ENCODE results near the gene CENATAC. TPM values are rescaled to one million over a fixed set of nuclear protein-coding genes. Genes with fewer than 3 reads are reported as not detected.
A peak's percentile ranks its signal among the peaks of the same experiment; 100 is the strongest.
"Not testable (repeated sequence)": the region's sequence is repeated elsewhere in the genome, so short reads cannot be mapped to it uniquely, and the experiment has no call there.

CENATAC gene
- 10 to 100 TPM in 8 of 10 donors, 1 to 10 TPM in 2; 7.1 to 28.2 (median 12.0) TPM for polyA plus RNA-seq (ENCODE audit: insufficient read length in 10 of 10)
- long read RNA-seq, donor 1: 0 reads
- long read RNA-seq, donor 2, partial matches to known transcripts: 6,286 of 6,551 reads
- long read RNA-seq, donor 2, other reads (novel, unspliced or antisense): 265 of 6,551 reads
- long read RNA-seq, donor 3: 0 reads
- long read RNA-seq, donor 4, partial matches to known transcripts: 5,584 of 5,808 reads
- long read RNA-seq, donor 4, other reads (novel, unspliced or antisense): 224 of 5,808 reads
- long read RNA-seq, donor 5, partial matches to known transcripts: 8,373 of 8,714 reads
- long read RNA-seq, donor 5, other reads (novel, unspliced or antisense): 340 of 8,714 reads
- long read RNA-seq, donor 6, partial matches to known transcripts: 7,308 of 7,695 reads
- long read RNA-seq, donor 6, other reads (novel, unspliced or antisense): 386 of 7,695 reads
- long read RNA-seq, donor 7, partial matches to known transcripts: 6 of 7 reads
- long read RNA-seq, donor 7, other reads (novel, unspliced or antisense): 0 of 7 reads
- long read RNA-seq, donor 8, partial matches to known transcripts: 3,990 of 4,145 reads
- long read RNA-seq, donor 8, other reads (novel, unspliced or antisense): 155 of 4,145 reads
- long read RNA-seq, donor 9: 0 reads

- DNase-seq: peak; percentile 89 to 97 (median 93)
These were observed at the start of gene CENATAC for GRCh38 chr11:118997627-118998387. Gene CENATAC, plus strand, starts transcription at chr11:118998138. Its CDS starts 60 bp downstream, at chr11:118998198.

GRCh38 chr11:118953265-118953664, 44.7 kb upstream of the CENATAC start:
- no peak for DNase-seq

- DNase-seq: not testable (repeated sequence)
These were observed 44.0 kb upstream of the CENATAC start for GRCh38 chr11:118953976-118954375.

GRCh38 chr11:118956094-118956846, 41.7 kb upstream of the CENATAC start, which contains the start of gene UPK2:
Gene UPK2, plus strand, starts transcription at chr11:118956298. Its CDS starts 53 bp downstream, at chr11:118956351.
- peak; percentile 63 to 88 (median 81) for DNase-seq

- no peak for DNase-seq
These were observed 41.0 kb upstream of the CENATAC start for GRCh38 chr11:118956847-118957469.

- no peak for DNase-seq
These were observed 40.4 kb upstream of the CENATAC start for GRCh38 chr11:118957549-118957948.

- DNase-seq: no peak
These were observed 40.0 kb upstream of the CENATAC start for GRCh38 chr11:118957968-118958367.

GRCh38 chr11:118958577-118958976, 39.4 kb upstream of the CENATAC start:
- no peak for DNase-seq

GRCh38 chr11:118961189-118961588, 36.7 kb upstream of the CENATAC start:
- no peak for DNase-seq

GRCh38 chr11:118961591-118961990, 36.3 kb upstream of the CENATAC start:
- no peak for DNase-seq

- DNase-seq: not testable (repeated sequence)
These were observed 28.4 kb upstream of the CENATAC start for GRCh38 chr11:118969508-118969907.

GRCh38 chr11:118971646-118972045, 26.3 kb upstream of the CENATAC start, which contains the start of gene FOXR1:
Gene FOXR1, plus strand, starts transcription at chr11:118971761. Its CDS starts 171 bp downstream, at chr11:118971932.
- DNase-seq: no peak

GRCh38 chr11:118973985-118974384, 24.0 kb upstream of the CENATAC start:
- no peak for DNase-seq

- DNase-seq: no peak
These were observed 21.9 kb upstream of the CENATAC start for GRCh38 chr11:118975771-118976709.

- DNase-seq: no peak
These were observed 18.5 kb upstream of the CENATAC start for GRCh38 chr11:118979434-118979833.

- peak in 2 of 3 donors; percentile 4 to 58 for DNase-seq
These were observed 17.6 kb upstream of the CENATAC start for GRCh38 chr11:118980191-118980881.

- not testable (repeated sequence) for DNase-seq
These were observed 13.6 kb upstream of the CENATAC start for GRCh38 chr11:118984337-118984736.

GRCh38 chr11:118984825-118985224, 13.1 kb upstream of the CENATAC start:
- DNase-seq: peak in 1 of 3 donors; percentile 1

- DNase-seq: no peak
These were observed 9.7 kb upstream of the CENATAC start for GRCh38 chr11:118988280-118988679.
